Retina (tissue), 1 donor: Measurements from ENCODE around the gene ABR.
"Not testable (repeated sequence)": the region's sequence is repeated elsewhere in the genome, so short reads cannot be mapped to it uniquely, and the experiment has no call there.

Experiments
- DNase-seq: peaks from one replicate; pipeline ENCODE4 v3.0.0-alpha.2; 2016

ABR gene

GRCh38 chr17:1003972-1004768 is 175.6 kb downstream of the ABR start:
- DNase-seq: no peak

- DNase-seq: no peak
These were observed 176.2 kb downstream of the ABR start for GRCh38 chr17:1003633-1003971.

GRCh38 chr17:1002771-1003555 is 176.8 kb downstream of the ABR start:
- DNase-seq: no peak

- DNase-seq: no peak
These were observed 177.4 kb downstream of the ABR start for GRCh38 chr17:1002412-1002753.

- DNase-seq: no peak
These were observed 178.0 kb downstream of the ABR start for GRCh38 chr17:1001640-1002411.

- DNase-seq: no peak
These were observed 179.0 kb downstream of the ABR start for GRCh38 chr17:1000597-1001461.

- DNase-seq: no peak
These were observed 181.7 kb downstream of the ABR start for GRCh38 chr17:998111-998510.

- DNase-seq: peak; percentile 100
These were observed 183.0 kb downstream of the ABR start, which contains the start of gene TIMM22 for GRCh38 chr17:996554-997344. TIMM22 (plus strand) TSS chr17:997129; CDS start chr17:997143, 14 bp downstream.

- not testable (repeated sequence) for DNase-seq
These were observed 184.5 kb downstream of the ABR start for GRCh38 chr17:995324-995723.

- no peak for DNase-seq
These were observed 186.8 kb downstream of the ABR start for GRCh38 chr17:992933-993332.

GRCh38 chr17:988561-988960 is 191.2 kb downstream of the ABR start:
- no peak for DNase-seq

- no peak for DNase-seq
These were observed 191.8 kb downstream of the ABR start for GRCh38 chr17:987931-988330.

- no peak for DNase-seq
These were observed 193.4 kb downstream of the ABR start for GRCh38 chr17:986322-986929.

- no peak for DNase-seq
These were observed 195.9 kb downstream of the ABR start for GRCh38 chr17:983921-984320.

- no peak for DNase-seq
These were observed 198.5 kb downstream of the ABR start for GRCh38 chr17:981292-981658.

- peak; percentile 89 for DNase-seq
These were observed 199.1 kb downstream of the ABR start for GRCh38 chr17:980406-981291.

GRCh38 chr17:979539-980405 is 200.0 kb downstream of the ABR start, which contains the start of gene NXN:
NXN (minus strand) TSS chr17:979776.
- DNase-seq: peak; percentile 90

- DNase-seq: no peak
These were observed 200.6 kb downstream of the ABR start for GRCh38 chr17:979212-979538.
